Breast epithelium (tissue), 3 donors: ENCODE data around the gene NCK2.
"Not testable (repeated sequence)": the region's sequence is repeated elsewhere in the genome, so short reads cannot be mapped to it uniquely, and the experiment has no call there.

ENCODE experiments used
- CTCF ChIP-seq, 3 donors: fragments of 450-650 bp; IDR thresholded peaks; one replicate each; pipeline ENCODE4 v1.5.1; 2016 to 2017; ENCODE audit warnings: antibody characterized with exemption in 3 of 3, mild to moderate bottlenecking in 3 of 3, moderate library complexity in 3 of 3
- POLR2AphosphoS5 ChIP-seq, 3 donors: sonication (generic); formaldehyde crosslinking; IDR thresholded peaks; one replicate each; pipeline ENCODE4 v1.6.1; 2017; ENCODE audit warnings: antibody characterized with exemption in 3 of 3

- not testable (repeated sequence) for TF ChIP-seq CTCF, POLR2AphosphoS5 (IDR thresholded peaks at IDR 0.05)
These were observed 12.2 kb downstream of the NCK2 start for GRCh38 chr2:105756865-105757264.
